Mucosa of descending colon (tissue), 3 donors: Measurements from ENCODE around the gene RNU6-9. TPM values are rescaled to one million over a fixed set of nuclear protein-coding genes. Genes with fewer than 3 reads are reported as not detected.

Experiments
- ATAC-seq: fragments of 200-7000 bp; cut with Tn5 transposase; one replicate; pipeline ENCODE4 v1.9.1; 2020; ENCODE audit warnings: mild to moderate bottlenecking, moderate library complexity
- DNase-seq, 3 donors: peaks; one replicate each; pipeline ENCODE4 v3.0.0-alpha.2; 2020
- H3K36me3 ChIP-seq: fragments of 200-600 bp; one replicate; pipeline ENCODE4 v1.8.0; 2021; ENCODE audit warnings: low read depth, mild to moderate bottlenecking
- H3K4me1 ChIP-seq: fragments of 200-600 bp; one replicate; pipeline ENCODE4 v1.8.0; 2021; ENCODE audit warnings: low read depth, mild to moderate bottlenecking
- H3K4me3 ChIP-seq: fragments of 200-600 bp; one replicate; pipeline ENCODE4 v1.8.0; 2021; ENCODE audit warnings: mild to moderate bottlenecking
- H3K9me3 ChIP-seq: fragments of 200-600 bp; one replicate; pipeline ENCODE4 v1.8.0; 2021; ENCODE audit warnings: mild to moderate bottlenecking
- intact Hi-C, 2 donors: fragments of 100-400 bp; cut with DNase I in 1 of 2; cut with micrococcal nuclease in 1 of 2; formaldehyde crosslinking; loops; one replicate each; pipeline versions ENCODE4 v1.11.0 to v1.11.1; 2022; cut with DNase I, micrococcal nuclease
- total RNA-seq, 3 donors: library from RNA; stranded (reverse); fragmentation: NEBNext Ultra II Directional in 2 of 3; extraction: Animal tissue kit (Norgen Biotek cat#: 25700) in 2 of 3; gene quantifications; one replicate each; pipeline versions ENCODE4 v1.2.1 to v1.2.4, GENCODE V29; 2021 to 2023
- TF ChIP-seq, protein P1 (sequence below): fragments of 200-600 bp; IDR thresholded peaks from one replicate; pipeline ENCODE4 v1.8.0; 2022; ENCODE audit warnings: antibody characterized with exemption, mild to moderate bottlenecking
- donor health status: DM: no; HTN: no; CAD: no; lungs with moderate emphysema.
- donor health status: DM: no; HTN: no; CAD: no.
- donor health status: DM: no; HTN: yes; CAD: no.

Gene RNU6-9
- total RNA-seq, 3 donors from 2014 or later, result not detected

- DNase-seq (peak in 2 of 3 donors; percentile 62 to 78), ATAC-seq (peak; percentile 32)
- intact Hi-C loops, result loop anchor here (5.0 to 10.0 kb wide), 2 partner anchors 55 to 62 kb away; partner anchors contain the start of gene WDR18 (in 2 of the 2)
Observed at GRCh38 chr19:920051-920864, 27.0 kb downstream of the RNU6-9 start.

GRCh38 chr19:924553-925086 is 31.3 kb downstream of the RNU6-9 start:
- peaks cover 19% of the 10 kb centered on the region for H3K4me1 ChIP-seq
- intact Hi-C loops, result loop anchor here (5.0 to 10.0 kb wide), 2 partner anchors 58 to 60 kb away; partner anchors contain the start of gene WDR18 (in 2 of the 2)

More at GRCh38 chr19:920051-920864, 27.0 kb downstream of the RNU6-9 start:
- Histone ChIP-seq H3K4me3 (no peak overlapping the region), H3K4me1 (peaks cover 40% of the 10 kb centered on the region), H3K9me3 (no peaks in the 10 kb centered on the region), H3K36me3 (no peaks in the 10 kb centered on the region)
- TF ChIP-seq, protein P1, sequence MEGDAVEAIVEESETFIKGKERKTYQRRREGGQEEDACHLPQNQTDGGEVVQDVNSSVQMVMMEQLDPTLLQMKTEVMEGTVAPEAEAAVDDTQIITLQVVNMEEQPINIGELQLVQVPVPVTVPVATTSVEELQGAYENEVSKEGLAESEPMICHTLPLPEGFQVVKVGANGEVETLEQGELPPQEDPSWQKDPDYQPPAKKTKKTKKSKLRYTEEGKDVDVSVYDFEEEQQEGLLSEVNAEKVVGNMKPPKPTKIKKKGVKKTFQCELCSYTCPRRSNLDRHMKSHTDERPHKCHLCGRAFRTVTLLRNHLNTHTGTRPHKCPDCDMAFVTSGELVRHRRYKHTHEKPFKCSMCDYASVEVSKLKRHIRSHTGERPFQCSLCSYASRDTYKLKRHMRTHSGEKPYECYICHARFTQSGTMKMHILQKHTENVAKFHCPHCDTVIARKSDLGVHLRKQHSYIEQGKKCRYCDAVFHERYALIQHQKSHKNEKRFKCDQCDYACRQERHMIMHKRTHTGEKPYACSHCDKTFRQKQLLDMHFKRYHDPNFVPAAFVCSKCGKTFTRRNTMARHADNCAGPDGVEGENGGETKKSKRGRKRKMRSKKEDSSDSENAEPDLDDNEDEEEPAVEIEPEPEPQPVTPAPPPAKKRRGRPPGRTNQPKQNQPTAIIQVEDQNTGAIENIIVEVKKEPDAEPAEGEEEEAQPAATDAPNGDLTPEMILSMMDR, result no peak

GRCh38 chr19:925087-925525 is 31.8 kb downstream of the RNU6-9 start:
- ATAC-seq, result peak; percentile 63
- Histone ChIP-seq H3K36me3 (no peaks in the 10 kb centered on the region), H3K4me3 (peak overlapping the region; percentile 74), H3K4me1 (peaks cover 14% of the 10 kb centered on the region), H3K9me3 (no peaks in the 10 kb centered on the region)
- TF ChIP-seq, protein P1, result no peak
- peak in 2 of 3 donors; percentile 67 to 75 for DNase-seq
- intact Hi-C loops, result loop anchor here in 1 of 2 donors (10.0 kb wide), 1 partner anchor 60 kb away; no protein-coding TSS in a partner anchor

More at GRCh38 chr19:924553-925086, 31.3 kb downstream of the RNU6-9 start:
- Histone ChIP-seq H3K9me3 (no peaks in the 10 kb centered on the region), H3K36me3 (no peaks in the 10 kb centered on the region), H3K4me3 (peak overlapping the region; percentile 74)
- DNase-seq, result peak in 2 of 3 donors; percentile 56 to 68
- TF ChIP-seq, protein P1, result no peak
- no peak for ATAC-seq

GRCh38 chr19:925526-926322 is 32.4 kb downstream of the RNU6-9 start, which contains the start of gene ARID3A:
Gene ARID3A, plus strand, starts transcription at chr19:926035. Its CDS starts 3,494 bp downstream, at chr19:929529.
- Histone ChIP-seq H3K9me3 (no peaks in the 10 kb centered on the region), H3K4me1 (peaks cover 10% of the 10 kb centered on the region), H3K4me3 (peak within 1 kb of the TSS; percentile 74), H3K36me3 (no peaks in the 10 kb centered on the region)
- ATAC-seq, result peak; percentile 85
- TF ChIP-seq, protein P1, result no peak
- intact Hi-C loops, result loop anchor here in 1 of 2 donors (10.0 kb wide), 1 partner anchor 61 kb away; no protein-coding TSS in a partner anchor
- peak; percentile 72 to 87 (median 86) for DNase-seq

GRCh38 chr19:926323-926588 is 33.0 kb downstream of the RNU6-9 start:
- H3K36me3 ChIP-seq, result no peaks in the 10 kb centered on the region
- DNase-seq (no peak), ATAC-seq (no peak)
- H3K4me3 ChIP-seq, result peak overlapping the region; percentile 74
- peaks cover 9% of the 10 kb centered on the region for H3K4me1 ChIP-seq
- TF ChIP-seq, protein P1, result no peak
- H3K9me3 ChIP-seq, result no peaks in the 10 kb centered on the region
- intact Hi-C loops, result loop anchor here in 1 of 2 donors (10.0 kb wide), 1 partner anchor 61 kb away; no protein-coding TSS in a partner anchor
